ENCODE results near the gene LIMS1.
"Not testable (repeated sequence)": the region's sequence is repeated elsewhere in the genome, so short reads cannot be mapped to it uniquely, and the experiment has no call there.

DNA sequence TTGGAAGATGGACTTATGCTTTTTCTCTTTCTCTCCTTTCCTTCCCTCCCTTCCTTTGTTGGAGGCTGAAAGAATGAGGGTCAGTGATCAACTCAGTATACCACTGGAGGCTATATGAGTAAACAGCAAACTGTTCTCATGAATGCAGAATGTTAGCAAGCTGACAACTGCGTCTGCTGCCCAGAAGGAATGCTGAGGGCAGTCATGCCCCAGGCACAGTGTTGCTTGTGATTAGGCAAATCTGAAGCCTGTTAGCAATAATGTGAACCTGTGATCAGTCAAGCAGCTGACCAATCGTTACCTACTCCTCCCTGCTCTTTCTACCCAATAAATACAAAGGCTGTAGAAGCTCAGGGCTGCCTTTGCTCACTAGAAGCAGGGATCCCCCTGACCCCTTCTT is 22.3 kb downstream of the LIMS1 start:
- TF ChIP-seq, protein P1, sequence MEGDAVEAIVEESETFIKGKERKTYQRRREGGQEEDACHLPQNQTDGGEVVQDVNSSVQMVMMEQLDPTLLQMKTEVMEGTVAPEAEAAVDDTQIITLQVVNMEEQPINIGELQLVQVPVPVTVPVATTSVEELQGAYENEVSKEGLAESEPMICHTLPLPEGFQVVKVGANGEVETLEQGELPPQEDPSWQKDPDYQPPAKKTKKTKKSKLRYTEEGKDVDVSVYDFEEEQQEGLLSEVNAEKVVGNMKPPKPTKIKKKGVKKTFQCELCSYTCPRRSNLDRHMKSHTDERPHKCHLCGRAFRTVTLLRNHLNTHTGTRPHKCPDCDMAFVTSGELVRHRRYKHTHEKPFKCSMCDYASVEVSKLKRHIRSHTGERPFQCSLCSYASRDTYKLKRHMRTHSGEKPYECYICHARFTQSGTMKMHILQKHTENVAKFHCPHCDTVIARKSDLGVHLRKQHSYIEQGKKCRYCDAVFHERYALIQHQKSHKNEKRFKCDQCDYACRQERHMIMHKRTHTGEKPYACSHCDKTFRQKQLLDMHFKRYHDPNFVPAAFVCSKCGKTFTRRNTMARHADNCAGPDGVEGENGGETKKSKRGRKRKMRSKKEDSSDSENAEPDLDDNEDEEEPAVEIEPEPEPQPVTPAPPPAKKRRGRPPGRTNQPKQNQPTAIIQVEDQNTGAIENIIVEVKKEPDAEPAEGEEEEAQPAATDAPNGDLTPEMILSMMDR (conservative IDR thresholded peaks at IDR 0.05 in 1 of 2, IDR thresholded peaks at IDR 0.05 in 1 of 2; ENCODE audit: extremely low read depth in 1 of 2, insufficient read depth in 1 of 2, low read depth in 1 of 2, low read length in 2 of 2): not testable (repeated sequence)
- TF ChIP-seq EZH2 (IDR thresholded peaks at IDR 0.05; ENCODE audit: borderline replicate concordance, low read length): not testable (repeated sequence)

All from mammary epithelial cell (primary cell).